ENCODE data around the gene MYCBP2.
"Not testable (repeated sequence)": the region's sequence is repeated elsewhere in the genome, so short reads cannot be mapped to it uniquely, and the experiment has no call there.

Gene MYCBP2

GRCh38 chr13:77316430-77316829 lies 10.5 kb downstream of the MYCBP2 start:
- H3K4me1 ChIP-seq (ENCODE audit: control extremely low read depth in 1 of 4, control insufficient read depth in 4 of 4, insufficient read depth in 4 of 4, low read length in 3 of 4), result peaks cover 4 to 41% (median 17%) of the 10 kb centered on the region in 4 experiments
- peak overlapping the region in 4 of 7 experiments; percentile 10 to 63 (median 47) for H3K4me3 ChIP-seq (ENCODE audit: control insufficient read depth in 1 of 7, extremely low read depth in 1 of 7, insufficient read depth in 4 of 7, low read depth in 2 of 7, low read length in 6 of 7)
- H3K27ac ChIP-seq (ENCODE audit: insufficient read depth in 1 of 2, low read depth in 1 of 2, low read length in 2 of 2, poor library complexity in 1 of 2, severe bottlenecking in 2 of 2), result peak overlapping the region in 1 of 2 experiments; percentile 61
- H3K36me3 ChIP-seq (ENCODE audit: control insufficient read depth in 4 of 4, insufficient read depth in 4 of 4, low read length in 3 of 4), result peaks cover 0 to 9% (median 2%) of the 10 kb centered on the region in 4 experiments
- CTCF ChIA-PET, result interaction anchor here (1.2 to 1.4 kb wide), 2 partner anchors 10 to 41 kb away, joined by 3 to 6 read pairs; partner anchors contain the start of gene MYCBP2
- WGBS (ENCODE audit: insufficient coverage), result 42% methylated on average over 2 of the region's 4 CpGs
- POLR2A ChIA-PET, result interaction anchor here (1.3 kb wide), 1 partner anchor 11 kb away, joined by 3 read pairs; the partner anchor contains the start of gene MYCBP2
- H3K9me3 ChIP-seq (ENCODE audit: control extremely low read depth in 1 of 5, control insufficient read depth in 4 of 5, insufficient read depth in 2 of 5, low read depth in 1 of 5, low read length in 4 of 5), result no peaks in the 10 kb centered on the region
- H3K27me3 ChIP-seq (replicated peaks in 2 of 5; ENCODE audit: control insufficient read depth in 4 of 5, insufficient read depth in 5 of 5, low read length in 4 of 5), result no peaks in the 10 kb centered on the region
- no peak for DNase-seq

DNA sequence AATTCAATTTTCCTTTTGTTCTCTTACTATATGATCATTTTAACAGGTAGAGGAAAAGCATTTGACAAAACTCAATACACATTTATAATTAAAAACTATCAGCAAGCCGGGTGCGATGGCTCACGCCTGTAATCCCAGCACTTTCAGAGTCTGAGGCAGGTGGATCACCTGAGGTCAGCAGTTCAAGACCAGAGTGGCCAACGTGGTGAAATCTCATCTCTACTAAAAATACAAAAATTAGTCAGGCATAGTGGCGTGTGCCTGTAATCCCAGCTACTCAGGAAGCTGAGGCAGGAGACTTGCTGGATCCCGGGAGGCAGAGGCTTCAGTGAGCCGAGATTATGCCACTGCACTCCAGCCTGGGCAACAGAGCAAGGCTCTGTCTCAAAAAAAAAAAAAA lies 11.4 kb downstream of the MYCBP2 start:
- H3K27me3 ChIP-seq (replicated peaks in 2 of 5; ENCODE audit: control insufficient read depth in 4 of 5, insufficient read depth in 5 of 5, low read length in 4 of 5); H3K9me3 ChIP-seq (ENCODE audit: control extremely low read depth in 1 of 5, control insufficient read depth in 4 of 5, insufficient read depth in 2 of 5, low read depth in 1 of 5, low read length in 4 of 5); H3K36me3 ChIP-seq (ENCODE audit: control insufficient read depth in 4 of 4, insufficient read depth in 4 of 4, low read length in 3 of 4); H3K4me3 ChIP-seq (ENCODE audit: control insufficient read depth in 1 of 7, extremely low read depth in 1 of 7, insufficient read depth in 4 of 7, low read depth in 2 of 7, low read length in 6 of 7); H3K27ac ChIP-seq (ENCODE audit: insufficient read depth in 1 of 2, low read depth in 1 of 2, low read length in 2 of 2, poor library complexity in 1 of 2, severe bottlenecking in 2 of 2); POLR2A ChIA-PET; DNase-seq: not testable (repeated sequence)
- CTCF ChIA-PET, result interaction anchor here (1.4 kb wide), 1 partner anchor 11 kb away, joined by 6 read pairs; the partner anchor contains the start of gene MYCBP2
- peaks cover 4 to 42% (median 18%) of the 10 kb centered on the region in 4 experiments for H3K4me1 ChIP-seq (ENCODE audit: control extremely low read depth in 1 of 4, control insufficient read depth in 4 of 4, insufficient read depth in 4 of 4, low read length in 3 of 4)
- 96% methylated on average over 5 of the region's 7 CpGs for WGBS (ENCODE audit: insufficient coverage)

- Histone ChIP-seq H3K36me3 (ENCODE audit: control insufficient read depth in 4 of 4, insufficient read depth in 4 of 4, low read length in 3 of 4) (peaks cover 0 to 9% (median 2%) of the 10 kb centered on the region in 4 experiments), H3K27ac (ENCODE audit: insufficient read depth in 1 of 2, low read depth in 1 of 2, low read length in 2 of 2, poor library complexity in 1 of 2, severe bottlenecking in 2 of 2) (no peak overlapping the region), H3K9me3 (ENCODE audit: control extremely low read depth in 1 of 5, control insufficient read depth in 4 of 5, insufficient read depth in 2 of 5, low read depth in 1 of 5, low read length in 4 of 5) (peaks cover 0 to 2% (median 0%) of the 10 kb centered on the region in 5 experiments), H3K27me3 (replicated peaks in 2 of 5; ENCODE audit: control insufficient read depth in 4 of 5, insufficient read depth in 5 of 5, low read length in 4 of 5) (no peaks in the 10 kb centered on the region), H3K4me3 (ENCODE audit: control insufficient read depth in 1 of 7, extremely low read depth in 1 of 7, insufficient read depth in 4 of 7, low read depth in 2 of 7, low read length in 6 of 7) (no peak overlapping the region), H3K4me1 (ENCODE audit: control extremely low read depth in 1 of 4, control insufficient read depth in 4 of 4, insufficient read depth in 4 of 4, low read length in 3 of 4) (peaks cover 4 to 33% (median 15%) of the 10 kb centered on the region in 4 experiments)
- ChIA-PET POLR2A (no interaction called here), CTCF (interaction anchor here (0.7 to 1.6 kb wide), 4 partner anchors 11 to 71 kb away, joined by 3 to 5 read pairs (median 4); partner anchors contain the start of gene MYCBP2)
- DNase-seq, result no peak
- WGBS (ENCODE audit: insufficient coverage), result 38% methylated on average over 1 of the region's 3 CpGs
Observed at GRCh38 chr13:77313923-77314322, 13.0 kb downstream of the MYCBP2 start.

- Histone ChIP-seq H3K4me1 (ENCODE audit: control extremely low read depth in 1 of 4, control insufficient read depth in 4 of 4, insufficient read depth in 4 of 4, low read length in 3 of 4) (peaks cover 4 to 32% (median 14%) of the 10 kb centered on the region in 4 experiments), H3K9me3 (ENCODE audit: control extremely low read depth in 1 of 5, control insufficient read depth in 4 of 5, insufficient read depth in 2 of 5, low read depth in 1 of 5, low read length in 4 of 5) (peaks cover 0 to 2% (median 0%) of the 10 kb centered on the region in 5 experiments), H3K36me3 (ENCODE audit: control insufficient read depth in 4 of 4, insufficient read depth in 4 of 4, low read length in 3 of 4) (peaks cover 0 to 4% (median under 1%) of the 10 kb centered on the region in 4 experiments), H3K27ac (ENCODE audit: insufficient read depth in 1 of 2, low read depth in 1 of 2, low read length in 2 of 2, poor library complexity in 1 of 2, severe bottlenecking in 2 of 2) (no peak overlapping the region), H3K4me3 (ENCODE audit: control insufficient read depth in 1 of 7, extremely low read depth in 1 of 7, insufficient read depth in 4 of 7, low read depth in 2 of 7, low read length in 6 of 7) (no peak overlapping the region), H3K27me3 (replicated peaks in 2 of 5; ENCODE audit: control insufficient read depth in 4 of 5, insufficient read depth in 5 of 5, low read length in 4 of 5) (no peaks in the 10 kb centered on the region)
- DNase-seq, result no peak
- ChIA-PET CTCF (interaction anchor here (0.9 to 1.4 kb wide), 3 partner anchors 13 to 26 kb away, joined by 3 read pairs; no protein-coding TSS in a partner anchor), POLR2A (no interaction called here)
- WGBS (ENCODE audit: insufficient coverage), result no CpG with 5 or more reads among the region's 1 CpG
Observed at GRCh38 chr13:77312311-77312710, 14.6 kb downstream of the MYCBP2 start.

DNA sequence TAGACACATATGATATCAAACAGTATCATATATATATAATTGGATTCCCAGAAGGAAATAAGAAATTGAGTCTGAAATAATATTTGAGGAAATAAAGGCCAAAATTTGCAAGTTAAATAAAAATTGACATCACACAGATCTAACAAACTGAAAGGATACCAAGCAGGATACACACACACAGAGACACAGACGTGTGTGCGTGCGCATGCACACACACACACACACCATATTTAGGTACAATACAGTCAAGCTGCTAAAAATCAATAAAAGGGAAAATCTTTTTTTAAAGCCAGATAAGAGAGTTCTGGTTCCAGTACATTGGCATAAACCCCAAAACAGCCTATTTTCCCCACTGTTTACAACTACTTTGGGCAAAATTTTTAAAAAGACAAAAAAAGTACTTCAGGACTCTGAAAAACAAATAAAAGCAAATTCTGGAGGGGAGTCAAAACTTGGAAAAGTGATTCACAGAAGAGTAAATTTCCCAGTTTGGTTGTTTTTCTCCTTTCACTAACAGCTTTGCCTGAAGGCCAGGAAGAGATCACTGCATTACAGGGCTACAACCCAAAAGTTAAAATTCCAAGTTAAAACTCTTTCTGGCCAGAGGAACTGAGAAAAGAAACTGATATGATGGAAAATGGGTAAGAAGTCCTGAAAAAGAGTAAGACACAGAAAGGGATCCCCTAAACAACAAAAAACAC lies 16.2 kb downstream of the MYCBP2 start:
- Histone ChIP-seq H3K4me3 (ENCODE audit: control insufficient read depth in 1 of 7, extremely low read depth in 1 of 7, insufficient read depth in 4 of 7, low read depth in 2 of 7, low read length in 6 of 7) (no peak overlapping the region), H3K27ac (ENCODE audit: insufficient read depth in 1 of 2, low read depth in 1 of 2, low read length in 2 of 2, poor library complexity in 1 of 2, severe bottlenecking in 2 of 2) (no peak overlapping the region), H3K27me3 (replicated peaks in 2 of 5; ENCODE audit: control insufficient read depth in 4 of 5, insufficient read depth in 5 of 5, low read length in 4 of 5) (no peaks in the 10 kb centered on the region), H3K4me1 (ENCODE audit: control extremely low read depth in 1 of 4, control insufficient read depth in 4 of 4, insufficient read depth in 4 of 4, low read length in 3 of 4) (peaks cover 0 to 24% (median 8%) of the 10 kb centered on the region in 4 experiments), H3K9me3 (ENCODE audit: control extremely low read depth in 1 of 5, control insufficient read depth in 4 of 5, insufficient read depth in 2 of 5, low read depth in 1 of 5, low read length in 4 of 5) (peaks cover 0 to 2% (median 0%) of the 10 kb centered on the region in 5 experiments), H3K36me3 (ENCODE audit: control insufficient read depth in 4 of 4, insufficient read depth in 4 of 4, low read length in 3 of 4) (no peaks in the 10 kb centered on the region)
- ChIA-PET CTCF (interaction anchor here (0.9 to 1.2 kb wide), 2 partner anchors 19 to 191 kb away, joined by 3 read pairs; no protein-coding TSS in a partner anchor), POLR2A (no interaction called here)
- no peak for DNase-seq
- no CpG with 5 or more reads among the region's 3 CpGs for WGBS (ENCODE audit: insufficient coverage)

DNA sequence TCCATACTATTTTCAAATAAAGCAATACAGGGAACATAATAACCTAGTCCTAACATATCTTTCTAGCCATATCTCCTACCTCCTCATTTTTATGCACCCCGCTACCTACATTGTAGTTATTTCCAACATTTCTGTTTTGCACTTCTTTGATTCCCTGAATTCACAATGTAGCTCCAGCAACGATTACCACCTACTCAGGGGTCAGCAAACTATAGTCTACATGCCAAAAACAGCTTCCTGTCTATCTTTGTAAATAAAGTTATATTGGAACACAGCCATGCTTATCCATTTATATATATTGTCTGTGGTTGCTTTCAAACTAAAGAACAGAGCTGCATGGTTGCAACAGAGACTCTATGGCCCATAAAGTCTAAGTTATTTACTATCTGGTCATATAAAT lies 16.7 kb downstream of the MYCBP2 start:
- no peak for DNase-seq
- H3K36me3 ChIP-seq (ENCODE audit: control insufficient read depth in 4 of 4, insufficient read depth in 4 of 4, low read length in 3 of 4), result no peaks in the 10 kb centered on the region
- CTCF ChIA-PET, result interaction anchor here (0.9 to 1.2 kb wide), 2 partner anchors 18 to 190 kb away, joined by 3 read pairs; no protein-coding TSS in a partner anchor
- peaks cover 0 to 24% (median 10%) of the 10 kb centered on the region in 4 experiments for H3K4me1 ChIP-seq (ENCODE audit: control extremely low read depth in 1 of 4, control insufficient read depth in 4 of 4, insufficient read depth in 4 of 4, low read length in 3 of 4)
- no peaks in the 10 kb centered on the region for H3K27me3 ChIP-seq (replicated peaks in 2 of 5; ENCODE audit: control insufficient read depth in 4 of 5, insufficient read depth in 5 of 5, low read length in 4 of 5)
- H3K9me3 ChIP-seq (ENCODE audit: control extremely low read depth in 1 of 5, control insufficient read depth in 4 of 5, insufficient read depth in 2 of 5, low read depth in 1 of 5, low read length in 4 of 5), result peaks cover 0 to 2% (median 0%) of the 10 kb centered on the region in 5 experiments
- no peak overlapping the region for H3K4me3 ChIP-seq (ENCODE audit: control insufficient read depth in 1 of 7, extremely low read depth in 1 of 7, insufficient read depth in 4 of 7, low read depth in 2 of 7, low read length in 6 of 7)
- WGBS (ENCODE audit: insufficient coverage), result 100% methylated on average over 1 of the region's 2 CpGs
- POLR2A ChIA-PET, result no interaction called here
- no peak overlapping the region for H3K27ac ChIP-seq (ENCODE audit: insufficient read depth in 1 of 2, low read depth in 1 of 2, low read length in 2 of 2, poor library complexity in 1 of 2, severe bottlenecking in 2 of 2)

GRCh38 chr13:77309254-77309653 lies 17.6 kb downstream of the MYCBP2 start:
- DNase-seq, result no peak
- H3K27me3 ChIP-seq (replicated peaks in 2 of 5; ENCODE audit: control insufficient read depth in 4 of 5, insufficient read depth in 5 of 5, low read length in 4 of 5), result no peaks in the 10 kb centered on the region
- CTCF ChIA-PET, result interaction anchor here (1.2 to 1.9 kb wide), 2 partner anchors 12 to 18 kb away, joined by 3 to 5 read pairs; no protein-coding TSS in a partner anchor
- H3K4me3 ChIP-seq (ENCODE audit: control insufficient read depth in 1 of 7, extremely low read depth in 1 of 7, insufficient read depth in 4 of 7, low read depth in 2 of 7, low read length in 6 of 7), result no peak overlapping the region
- H3K27ac ChIP-seq (ENCODE audit: insufficient read depth in 1 of 2, low read depth in 1 of 2, low read length in 2 of 2, poor library complexity in 1 of 2, severe bottlenecking in 2 of 2), result no peak overlapping the region
- POLR2A ChIA-PET, result no interaction called here
- peaks cover 0 to 22% (median 11%) of the 10 kb centered on the region in 4 experiments for H3K4me1 ChIP-seq (ENCODE audit: control extremely low read depth in 1 of 4, control insufficient read depth in 4 of 4, insufficient read depth in 4 of 4, low read length in 3 of 4)
- H3K9me3 ChIP-seq (ENCODE audit: control extremely low read depth in 1 of 5, control insufficient read depth in 4 of 5, insufficient read depth in 2 of 5, low read depth in 1 of 5, low read length in 4 of 5), result peaks cover 0 to 3% (median 0%) of the 10 kb centered on the region in 5 experiments
- no CpG with 5 or more reads among the region's 2 CpGs for WGBS (ENCODE audit: insufficient coverage)
- H3K36me3 ChIP-seq (ENCODE audit: control insufficient read depth in 4 of 4, insufficient read depth in 4 of 4, low read length in 3 of 4), result no peaks in the 10 kb centered on the region

Measured in common myeloid progenitor, CD34-positive (primary cell).